Measurements from ENCODE around the gene HLA-DPA1. TPM values are rescaled to one million over a fixed set of nuclear protein-coding genes. Genes with fewer than 3 reads are reported as not detected.

HLA-DPA1 gene
- total and polyA plus RNA-seq, 10 of the 15 experiments (the other 5 are each of a cell fraction or from before 2014, with no cell fraction given) = 508 to 1,640 (median 829) TPM

DNA sequence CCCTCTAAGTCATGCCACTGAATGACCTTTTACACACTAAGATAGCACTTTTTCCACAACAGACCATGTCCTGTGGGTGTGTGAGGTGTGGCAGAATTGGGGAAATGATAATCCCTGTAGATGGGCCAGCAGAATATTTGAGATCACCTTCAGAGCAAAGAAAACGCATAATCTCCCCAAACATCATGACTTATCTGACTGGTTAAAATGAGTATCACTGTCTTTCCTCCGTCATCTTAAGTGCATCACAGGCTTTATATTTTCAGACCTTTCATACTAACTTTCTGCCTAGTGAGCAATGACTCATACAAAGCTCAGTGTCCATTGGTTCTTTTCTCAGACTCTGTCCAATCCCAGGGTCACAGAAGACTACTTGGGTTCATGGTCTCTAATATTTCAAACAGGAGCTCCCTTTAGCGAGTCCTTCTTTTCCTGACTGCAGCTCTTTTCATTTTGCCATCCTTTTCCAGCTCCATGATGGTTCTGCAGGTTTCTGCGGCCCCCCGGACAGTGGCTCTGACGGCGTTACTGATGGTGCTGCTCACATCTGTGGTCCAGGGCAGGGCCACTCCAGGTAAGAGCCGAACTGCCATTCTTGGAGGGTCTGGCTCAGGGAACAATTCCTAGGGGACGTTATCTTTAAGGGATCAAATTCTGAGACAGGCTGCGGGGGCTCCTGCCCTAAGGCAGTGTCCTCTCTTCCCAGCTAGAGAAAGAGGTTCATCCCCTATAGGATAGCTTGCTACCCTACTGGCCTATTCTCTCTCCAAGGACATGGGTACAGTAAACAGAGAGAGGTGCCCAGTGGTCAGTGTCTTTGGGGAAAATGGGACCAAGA lies 2.3 kb upstream of the HLA-DPA1 start, which contains the start of gene HLA-DPB1 (continued):
- TF ChIP-seq, protein P1, sequence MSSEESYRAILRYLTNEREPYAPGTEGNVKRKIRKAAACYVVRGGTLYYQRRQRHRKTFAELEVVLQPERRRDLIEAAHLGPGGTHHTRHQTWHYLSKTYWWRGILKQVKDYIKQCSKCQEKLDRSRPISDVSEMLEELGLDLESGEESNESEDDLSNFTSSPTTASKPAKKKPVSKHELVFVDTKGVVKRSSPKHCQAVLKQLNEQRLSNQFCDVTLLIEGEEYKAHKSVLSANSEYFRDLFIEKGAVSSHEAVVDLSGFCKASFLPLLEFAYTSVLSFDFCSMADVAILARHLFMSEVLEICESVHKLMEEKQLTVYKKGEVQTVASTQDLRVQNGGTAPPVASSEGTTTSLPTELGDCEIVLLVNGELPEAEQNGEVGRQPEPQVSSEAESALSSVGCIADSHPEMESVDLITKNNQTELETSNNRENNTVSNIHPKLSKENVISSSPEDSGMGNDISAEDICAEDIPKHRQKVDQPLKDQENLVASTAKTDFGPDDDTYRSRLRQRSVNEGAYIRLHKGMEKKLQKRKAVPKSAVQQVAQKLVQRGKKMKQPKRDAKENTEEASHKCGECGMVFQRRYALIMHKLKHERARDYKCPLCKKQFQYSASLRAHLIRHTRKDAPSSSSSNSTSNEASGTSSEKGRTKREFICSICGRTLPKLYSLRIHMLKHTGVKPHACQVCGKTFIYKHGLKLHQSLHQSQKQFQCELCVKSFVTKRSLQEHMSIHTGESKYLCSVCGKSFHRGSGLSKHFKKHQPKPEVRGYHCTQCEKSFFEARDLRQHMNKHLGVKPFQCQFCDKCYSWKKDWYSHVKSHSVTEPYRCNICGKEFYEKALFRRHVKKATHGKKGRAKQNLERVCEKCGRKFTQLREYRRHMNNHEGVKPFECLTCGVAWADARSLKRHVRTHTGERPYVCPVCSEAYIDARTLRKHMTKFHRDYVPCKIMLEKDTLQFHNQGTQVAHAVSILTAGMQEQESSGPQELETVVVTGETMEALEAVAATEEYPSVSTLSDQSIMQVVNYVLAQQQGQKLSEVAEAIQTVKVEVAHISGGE (CRISPR knock-in tag; IDR thresholded peaks at IDR 0.05) = no peak
- TF ChIP-seq, protein P2, sequence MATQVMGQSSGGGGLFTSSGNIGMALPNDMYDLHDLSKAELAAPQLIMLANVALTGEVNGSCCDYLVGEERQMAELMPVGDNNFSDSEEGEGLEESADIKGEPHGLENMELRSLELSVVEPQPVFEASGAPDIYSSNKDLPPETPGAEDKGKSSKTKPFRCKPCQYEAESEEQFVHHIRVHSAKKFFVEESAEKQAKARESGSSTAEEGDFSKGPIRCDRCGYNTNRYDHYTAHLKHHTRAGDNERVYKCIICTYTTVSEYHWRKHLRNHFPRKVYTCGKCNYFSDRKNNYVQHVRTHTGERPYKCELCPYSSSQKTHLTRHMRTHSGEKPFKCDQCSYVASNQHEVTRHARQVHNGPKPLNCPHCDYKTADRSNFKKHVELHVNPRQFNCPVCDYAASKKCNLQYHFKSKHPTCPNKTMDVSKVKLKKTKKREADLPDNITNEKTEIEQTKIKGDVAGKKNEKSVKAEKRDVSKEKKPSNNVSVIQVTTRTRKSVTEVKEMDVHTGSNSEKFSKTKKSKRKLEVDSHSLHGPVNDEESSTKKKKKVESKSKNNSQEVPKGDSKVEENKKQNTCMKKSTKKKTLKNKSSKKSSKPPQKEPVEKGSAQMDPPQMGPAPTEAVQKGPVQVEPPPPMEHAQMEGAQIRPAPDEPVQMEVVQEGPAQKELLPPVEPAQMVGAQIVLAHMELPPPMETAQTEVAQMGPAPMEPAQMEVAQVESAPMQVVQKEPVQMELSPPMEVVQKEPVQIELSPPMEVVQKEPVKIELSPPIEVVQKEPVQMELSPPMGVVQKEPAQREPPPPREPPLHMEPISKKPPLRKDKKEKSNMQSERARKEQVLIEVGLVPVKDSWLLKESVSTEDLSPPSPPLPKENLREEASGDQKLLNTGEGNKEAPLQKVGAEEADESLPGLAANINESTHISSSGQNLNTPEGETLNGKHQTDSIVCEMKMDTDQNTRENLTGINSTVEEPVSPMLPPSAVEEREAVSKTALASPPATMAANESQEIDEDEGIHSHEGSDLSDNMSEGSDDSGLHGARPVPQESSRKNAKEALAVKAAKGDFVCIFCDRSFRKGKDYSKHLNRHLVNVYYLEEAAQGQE (IDR thresholded peaks at IDR 0.05; ENCODE audit: low read depth, low read length) = no peak
- TF ChIP-seq RB1 (IDR thresholded peaks at IDR 0.05; ENCODE audit: borderline replicate concordance) (no peak; the same call in 1 of the 2 replicates), ZNF274 (IDR thresholded peaks at IDR 0.05; ENCODE audit: insufficient read depth, insufficient read length) (no peak), TBL1XR1 (IDR thresholded peaks at IDR 0.05; ENCODE audit: low read depth, low read length) (no peak), JUNB (IDR thresholded peaks at IDR 0.05) (no peak), EED (IDR thresholded peaks at IDR 0.05; ENCODE audit: low read depth) (no peak), EP300 (IDR thresholded peaks at IDR 0.05; ENCODE audit: borderline replicate concordance in 1 of 2, control insufficient read depth in 1 of 2, low read depth in 2 of 2, low read length in 2 of 2) (no peak), RUNX3 (IDR thresholded peaks at IDR 0.05; ENCODE audit: low read length) (peak; percentile 3; the same call in 1 of the 2 replicates), BMI1 (IDR thresholded peaks at IDR 0.05; ENCODE audit: borderline replicate concordance) (no peak), IKZF1 (conservative IDR thresholded peaks at IDR 0.05) (peak; percentile 45), CREB1 (IDR thresholded peaks at IDR 0.05; ENCODE audit: low read depth) (peak; percentile 94), BACH1 (IDR thresholded peaks at IDR 0.05; ENCODE audit: borderline replicate concordance) (no peak), SIX5 (IDR thresholded peaks at IDR 0.05; ENCODE audit: low read depth, low read length, severe bottlenecking) (no peak), CHD4 (IDR thresholded peaks at IDR 0.05) (no peak), NR2F1 (conservative IDR thresholded peaks at IDR 0.05) (peak; percentile 58), MEF2B (IDR thresholded peaks at IDR 0.05; ENCODE audit: partially characterized antibody, poor library complexity, severe bottlenecking) (no peak), TCF12 (IDR thresholded peaks at IDR 0.05; ENCODE audit: low read depth, low read length) (no peak), BHLHE40 (IDR thresholded peaks at IDR 0.05; ENCODE audit: borderline replicate concordance in 1 of 2, low read depth in 2 of 2, low read length in 1 of 2) (peak; percentile 34 to 75; a peak in 3 of 4 replicates), HDGF (IDR thresholded peaks at IDR 0.05) (no peak), JUND (IDR thresholded peaks at IDR 0.05; ENCODE audit: low read depth, low read length) (no peak), CHD1 (IDR thresholded peaks at IDR 0.05; ENCODE audit: low read depth, low read length) (peak; percentile 89; the same call in 1 of the 2 replicates)
- TF ChIP-seq, protein P3, sequence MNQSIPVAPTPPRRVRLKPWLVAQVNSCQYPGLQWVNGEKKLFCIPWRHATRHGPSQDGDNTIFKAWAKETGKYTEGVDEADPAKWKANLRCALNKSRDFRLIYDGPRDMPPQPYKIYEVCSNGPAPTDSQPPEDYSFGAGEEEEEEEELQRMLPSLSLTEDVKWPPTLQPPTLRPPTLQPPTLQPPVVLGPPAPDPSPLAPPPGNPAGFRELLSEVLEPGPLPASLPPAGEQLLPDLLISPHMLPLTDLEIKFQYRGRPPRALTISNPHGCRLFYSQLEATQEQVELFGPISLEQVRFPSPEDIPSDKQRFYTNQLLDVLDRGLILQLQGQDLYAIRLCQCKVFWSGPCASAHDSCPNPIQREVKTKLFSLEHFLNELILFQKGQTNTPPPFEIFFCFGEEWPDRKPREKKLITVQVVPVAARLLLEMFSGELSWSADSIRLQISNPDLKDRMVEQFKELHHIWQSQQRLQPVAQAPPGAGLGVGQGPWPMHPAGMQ (IDR thresholded peaks at IDR 0.05; ENCODE audit: borderline replicate concordance) = no peak

Data from GM12878 (cell line).